ENCODE results near the gene HK1. TPM values are rescaled to one million over a fixed set of nuclear protein-coding genes. Genes with fewer than 3 reads are reported as not detected.
"Not testable (repeated sequence)": the region's sequence is repeated elsewhere in the genome, so short reads cannot be mapped to it uniquely, and the experiment has no call there.

The HK1 gene
- total RNA-seq, 1 donor from 2014 or later = 219 TPM

- Histone ChIP-seq H3K4me3 (no peak overlapping the region), H3K27ac (replicated peaks) (peak overlapping the region; percentile 82), H3K27me3 (ENCODE audit: low read depth) (no peaks in the 10 kb centered on the region), H3K9me3 (replicated peaks) (no peaks in the 10 kb centered on the region), H3K36me3 (no peaks in the 10 kb centered on the region), H3K4me1 (peaks cover 53% of the 10 kb centered on the region)
- no peak for DNase-seq
- intact Hi-C loops (cut with micrococcal nuclease) = no loop called here
- peak; percentile 76 for TF ChIP-seq CTCF (IDR thresholded peaks at IDR 0.05; ENCODE audit: borderline replicate concordance)
Measured at GRCh38 chr10:69449841-69450240, 171.5 kb downstream of the HK1 start.

DNA sequence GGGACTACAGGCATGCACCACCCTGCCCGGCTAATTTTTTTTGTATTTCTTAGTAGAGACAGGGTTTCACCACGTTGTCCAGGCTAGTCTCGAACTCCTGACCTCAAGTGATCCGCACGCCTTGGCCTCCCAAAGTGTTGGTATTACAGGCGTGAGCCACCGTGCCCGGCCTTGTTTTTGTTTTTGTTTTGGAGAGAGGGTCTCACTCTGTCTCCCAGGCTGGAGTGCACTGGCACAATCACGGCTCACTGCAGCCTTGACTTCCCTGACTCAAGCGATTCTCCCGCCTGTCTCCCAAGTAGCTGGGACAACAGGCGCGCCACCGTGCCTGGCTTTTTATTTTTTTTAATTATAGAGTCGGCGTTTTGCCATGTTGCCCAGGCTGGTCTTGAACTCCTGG lies 172.1 kb downstream of the HK1 start:
- Histone ChIP-seq H3K4me1 (peaks cover 58% of the 10 kb centered on the region), H3K27ac (replicated peaks) (peak overlapping the region; percentile 82), H3K4me3 (peak overlapping the region; percentile 86)
- H3K9me3 ChIP-seq (replicated peaks); H3K36me3 ChIP-seq; DNase-seq; H3K27me3 ChIP-seq (ENCODE audit: low read depth); intact Hi-C loops (cut with micrococcal nuclease): not testable (repeated sequence)

GRCh38 chr10:69451209-69451783 lies 173.0 kb downstream of the HK1 start, which contains the start of gene TSPAN15:
Gene TSPAN15 (plus strand): TSS chr10:69451465. CDS start chr10:69451595, 130 bp downstream.
- intact Hi-C loops (cut with micrococcal nuclease) = no loop called here
- Histone ChIP-seq H3K27me3 (ENCODE audit: low read depth) (no peaks in the 10 kb centered on the region), H3K27ac (replicated peaks) (peak within 1 kb of the TSS; percentile 82), H3K36me3 (no peaks in the 10 kb centered on the region), H3K4me1 (peaks cover 58% of the 10 kb centered on the region), H3K4me3 (peak within 1 kb of the TSS; percentile 86), H3K9me3 (replicated peaks) (no peaks in the 10 kb centered on the region)
- peak; percentile 92 for DNase-seq
- no peak for TF ChIP-seq CTCF (IDR thresholded peaks at IDR 0.05; ENCODE audit: borderline replicate concordance)

Other genes starting within 250 kb of the HK1 start
- gene SRGN, start 190.4 kb upstream of the HK1 start, total RNA-seq = 37.2 TPM
- 33.1 TPM for gene VPS26A, start 154.3 kb upstream of the HK1 start, total RNA-seq
- gene SUPV3L1, start 98.3 kb upstream of the HK1 start, total RNA-seq = 36.8 TPM
- gene HKDC1, start 58.2 kb upstream of the HK1 start, total RNA-seq = not detected
- gene TACR2, start 138.4 kb downstream of the HK1 start, total RNA-seq = not detected
- 6.8 TPM for gene TSPAN15, start 173.0 kb downstream of the HK1 start, total RNA-seq